H1 (cell line): Measurements from ENCODE around the gene ENO4. TPM values are rescaled to one million over a fixed set of nuclear protein-coding genes. Genes with fewer than 3 reads are reported as not detected.

Source experiments
- CTCF ChIA-PET: fragments of 300-600 bp; sonication (Branson Sonifier 250); formaldehyde crosslinking; loops from one replicate; lab custom pipeline; 2021; ENCODE audit not compliant: partially characterized antibody; lab: Charles Lee
- POLR2A ChIA-PET: fragments of 300-600 bp; sonication (Branson Sonifier 250); formaldehyde crosslinking; loops from one replicate; lab custom pipeline; 2021; ENCODE audit warnings: inconsistent platforms; ENCODE audit not compliant: partially characterized antibody; lab: Charles Lee
- DNase-seq, 2 experiments: peaks; one replicate each; pipeline versions ENCODE4 v3.0.0 to v3.0.0-alpha.2; 2010 to 2022; ENCODE audit warnings: low spot score in 2 of 2, low read depth in 1 of 2, mixed read lengths in 1 of 2
- FAIRE-seq: peaks from 2 replicates; lab custom pipeline; 2011; peaks lifted over from hg19 to GRCh38; lab: Jason Lieb, UNC
- H2AFZ ChIP-seq: 2 replicates; pipeline ENCODE4 v1.8.1; 2012; ENCODE audit warnings: low read length, inconsistent platforms
- H2AK5ac ChIP-seq: 2 replicates; pipeline ENCODE4 v1.6.1; 2013; ENCODE audit warnings: low read depth, low read length
- H2BK120ac ChIP-seq: replicated peaks from 2 replicates; pipeline ENCODE3; 2013; ENCODE audit warnings: low read depth, low read length, inconsistent platforms
- H2BK12ac ChIP-seq: 2 replicates; pipeline ENCODE4 v1.6.1; 2013; ENCODE audit warnings: low read depth, low read length
- H2BK15ac ChIP-seq: 2 replicates; pipeline ENCODE4 v1.6.1; 2013; ENCODE audit warnings: low read length
- H2BK20ac ChIP-seq: 2 replicates; pipeline ENCODE4 v1.6.1; 2013; ENCODE audit warnings: low read length
- H2BK5ac ChIP-seq: 2 replicates; pipeline ENCODE4 v1.6.1; 2013; ENCODE audit warnings: low read depth, low read length
- H3K14ac ChIP-seq: 2 replicates; pipeline ENCODE4 v1.6.1; 2013; ENCODE audit warnings: inconsistent platforms; ENCODE audit not compliant: insufficient read length
- H3K18ac ChIP-seq: 2 replicates; pipeline ENCODE4 v1.6.1; 2013; ENCODE audit warnings: low read length; ENCODE audit errors: extremely low read depth
- H3K23ac ChIP-seq: 2 replicates; pipeline ENCODE4 v1.6.1; 2013; ENCODE audit warnings: inconsistent platforms; ENCODE audit not compliant: insufficient read length
- H3K23me2 ChIP-seq: 2 replicates; pipeline ENCODE4 v1.6.1; 2013; ENCODE audit warnings: low read depth, low read length
- H3K27ac ChIP-seq: 2 replicates; pipeline ENCODE4 v1.6.1; 2011; ENCODE audit warnings: low read depth, low read length, inconsistent platforms
- H3K27me3 ChIP-seq, 4 experiments: replicated peaks in 1 of 4; 1 replicate in 1 of 4; 2 replicates in 3 of 4; pipeline versions ENCODE4 v1.6.1 to v1.8.1; 2011 to 2013; ENCODE audit warnings: low read length in 3 of 4, mild to moderate bottlenecking in 3 of 4, inconsistent platforms in 2 of 4, mixed read lengths in 2 of 4, moderate library complexity in 1 of 4; ENCODE audit not compliant: control insufficient read depth in 3 of 4, insufficient read depth in 3 of 4; ENCODE audit errors: extremely low read depth in 1 of 4
- H3K36me3 ChIP-seq, 4 experiments: 2 replicates each; pipeline versions ENCODE4 v1.6.1 to v1.8.1; 2011 to 2013; ENCODE audit warnings: mild to moderate bottlenecking in 4 of 4, low read length in 3 of 4, moderate library complexity in 2 of 4, control low read depth in 1 of 4, inconsistent platforms in 1 of 4; ENCODE audit not compliant: insufficient read depth in 4 of 4, control insufficient read depth in 2 of 4
- H3K4ac ChIP-seq: replicated peaks from 2 replicates; pipeline ENCODE3; 2013; ENCODE audit warnings: low read length, low read depth, mixed read lengths, inconsistent platforms; ENCODE audit not compliant: insufficient read length
- H3K4me1 ChIP-seq, 4 experiments: replicated peaks in 1 of 4; 1 replicate in 1 of 4; 2 replicates in 3 of 4; pipeline versions ENCODE4 v1.6.1 to v1.8.1; 2011 to 2013; ENCODE audit warnings: low read length in 3 of 4, inconsistent platforms in 2 of 4, mixed read lengths in 1 of 4; ENCODE audit not compliant: insufficient read depth in 4 of 4, control insufficient read depth in 3 of 4
- H3K4me2 ChIP-seq, 2 experiments: 2 replicates each; pipeline versions ENCODE4 v1.6.1 to v1.8.1; 2011 to 2013; ENCODE audit warnings: low read depth in 2 of 2, low read length in 2 of 2, control low read depth in 1 of 2, inconsistent platforms in 1 of 2, mild to moderate bottlenecking in 1 of 2; ENCODE audit not compliant: insufficient read depth in 1 of 2
- H3K4me3 ChIP-seq, 4 experiments: fragments of 200-600, 300-600 bp in 1 of 4; sonication (generic), shearing (Covaris generic), sonication (Bioruptor Twin) in 1 of 4; 2 replicates each; pipeline versions ENCODE4 v1.5.1 to v1.8.1; 2011 to 2016; ENCODE audit warnings: low read length in 4 of 4, low read depth in 3 of 4, control low read depth in 2 of 4, inconsistent platforms in 2 of 4, mild to moderate bottlenecking in 2 of 4, mixed read lengths in 1 of 4, moderate library complexity in 1 of 4; ENCODE audit not compliant: insufficient read depth in 2 of 4; ENCODE audit errors: extremely low read depth in 1 of 4
- H3K56ac ChIP-seq: replicated peaks from 2 replicates; pipeline ENCODE3; 2013; ENCODE audit warnings: low read depth, mild to moderate bottlenecking, mixed read lengths, low read length, inconsistent platforms; ENCODE audit not compliant: insufficient read length
- H3K79me1 ChIP-seq: 2 replicates; pipeline ENCODE4 v1.6.1; 2013; ENCODE audit warnings: low read depth, low read length, control low read depth
- H3K79me2 ChIP-seq, 2 experiments: 2 replicates each; pipeline versions ENCODE4 v1.6.1 to v1.8.1; 2012 to 2013; ENCODE audit warnings: low read length in 2 of 2, mild to moderate bottlenecking in 2 of 2, inconsistent platforms in 1 of 2; ENCODE audit not compliant: insufficient read depth in 2 of 2, control insufficient read depth in 1 of 2
- H3K9ac ChIP-seq, 4 experiments: replicated peaks in 1 of 4; 1 replicate in 1 of 4; 2 replicates in 3 of 4; pipeline versions ENCODE4 v1.6.1 to v1.8.1; 2011 to 2013; ENCODE audit warnings: low read depth in 3 of 4, low read length in 3 of 4, control low read depth in 2 of 4, mild to moderate bottlenecking in 2 of 4, moderate library complexity in 2 of 4, inconsistent platforms in 1 of 4; ENCODE audit errors: extremely low read depth in 1 of 4
- H3K9me3 ChIP-seq, 2 experiments: 2 replicates each; pipeline versions ENCODE4 v1.6.1 to v1.8.1; 2012 to 2013; ENCODE audit warnings: mild to moderate bottlenecking in 2 of 2, moderate library complexity in 2 of 2, control low read depth in 1 of 2, inconsistent platforms in 1 of 2, low read depth in 1 of 2, low read length in 1 of 2, mixed read lengths in 1 of 2; ENCODE audit not compliant: insufficient read depth in 2 of 2
- H4K20me1 ChIP-seq, 2 experiments: replicated peaks in 1 of 2; 2 replicates each; pipeline versions ENCODE3 to v1.8.1; 2011 to 2013; ENCODE audit warnings: inconsistent platforms in 2 of 2, low read length in 2 of 2, mild to moderate bottlenecking in 1 of 2; ENCODE audit not compliant: insufficient read depth in 2 of 2, control insufficient read depth in 1 of 2
- H4K5ac ChIP-seq: 2 replicates; pipeline ENCODE4 v1.6.1; 2013; ENCODE audit warnings: low read length, low read depth, mixed read lengths, inconsistent platforms; ENCODE audit not compliant: insufficient read length
- H4K8ac ChIP-seq: 2 replicates; pipeline ENCODE4 v1.8.0; 2013; ENCODE audit warnings: mild to moderate bottlenecking, moderate library complexity, low read length, inconsistent platforms; ENCODE audit not compliant: insufficient read depth; ENCODE audit errors: extremely low read depth
- H4K91ac ChIP-seq: replicated peaks from 2 replicates; pipeline ENCODE3; 2013; ENCODE audit warnings: low read length, mixed read lengths, inconsistent platforms; ENCODE audit not compliant: insufficient read length
- ASH2L ChIP-seq: fragments of 200-600, 300-600 bp; sonication (generic); IDR thresholded peaks from one replicate; pipeline ENCODE4 v1.7.1; 2017; ENCODE audit warnings: low read length
- GABPA ChIP-seq: IDR thresholded peaks from 2 replicates; pipeline ENCODE4 v1.6.1; 2011; ENCODE audit warnings: mild to moderate bottlenecking, low read length, moderate library complexity, borderline replicate concordance; ENCODE audit not compliant: insufficient read depth
- RNF2 ChIP-seq: fragments of 200-900, 300-1000 bp; sonication (generic); IDR thresholded peaks from 2 replicates; pipeline ENCODE4 v1.7.1; 2016; ENCODE audit warnings: borderline replicate concordance, low read depth, mild to moderate bottlenecking, antibody characterized with exemption, low read length; ENCODE audit not compliant: poor library complexity, severe bottlenecking; ENCODE audit errors: missing control alignments
- SIX5 ChIP-seq: IDR thresholded peaks from 2 replicates; pipeline ENCODE4 v1.6.1; 2011; ENCODE audit warnings: mild to moderate bottlenecking, low read depth, low read length
- SUZ12 ChIP-seq: fragments of 200-600 bp; sonication (generic); IDR thresholded peaks from 2 replicates; pipeline ENCODE4 v1.6.1; 2012; ENCODE audit warnings: mild to moderate bottlenecking, inconsistent platforms, low read length, moderate library complexity, mixed read lengths
- WGBS, 2 experiments: shearing (Covaris generic) in 1 of 2; methylation state at CpG; one replicate each; pipeline versions ENCODE4 v1.1.6 to v1.1.7; 2013 to 2015; ENCODE audit warnings: low lambda C conversion rate in 2 of 2, mixed read lengths in 2 of 2, inconsistent platforms in 1 of 2, low coverage in 1 of 2, missing lambda C conversion rate in 1 of 2; ENCODE audit not compliant: insufficient replicate concordance in 2 of 2, insufficient coverage in 1 of 2, insufficient read length in 1 of 2; ENCODE audit errors: extremely low coverage in 1 of 2, missing lambda C conversion rate in 1 of 2; 5-methylcytosine and 5-hydroxymethylcytosine counted together
- polyA plus RNA-seq, 7 experiments: library from polyadenylated mRNA; depleted of rRNA in 3 of 7; stranded (reverse) in 5 of 7; unstranded in 2 of 7; fragments of >200 nt in 5 of 7; fragments of 200-250 nt in 2 of 7; gene quantifications; 1 replicate in 5 of 7; 2 replicates in 1 of 7; 4 replicates in 1 of 7; pipeline versions ENCODE4 v1.2.1 to v1.2.3, GENCODE V29; 2011 to 2013; ENCODE audit warnings: missing spikeins in 2 of 7, mixed read lengths in 2 of 7
- total RNA-seq: library from RNA; stranded (reverse); fragmentation: NEBNext Ultra II Directional; extraction: Animal tissue kit (Norgen Biotek cat#: 25700); gene quantifications from 2 replicates; pipeline ENCODE4 v1.2.1, GENCODE V29; 2021

ENO4 gene
- total and polyA plus RNA-seq, 2 of the 8 experiments (the other 6 are each of a cell fraction or from before 2014, with no cell fraction given), result 0.77 TPM; not detected in 1

- Histone ChIP-seq H3K23me2 (no peaks in the 10 kb centered on the region), H3K4me2 (no peak overlapping the region), H4K91ac (no peak overlapping the region), H3K14ac (no peak overlapping the region), H4K20me1 (no peaks in the 10 kb centered on the region), H3K23ac (no peak overlapping the region), H3K56ac (no peak overlapping the region), H2BK20ac (no peak overlapping the region), H4K8ac (no peak overlapping the region), H3K4ac (no peak overlapping the region), H3K36me3 (peaks cover 0 to 9% (median 0%) of the 10 kb centered on the region in 4 experiments; a peak in 2 of 8 replicates), H3K9me3 (no peaks in the 10 kb centered on the region), H4K5ac (no peak overlapping the region), H2BK12ac (no peak overlapping the region), H3K27ac (no peak overlapping the region), H3K18ac (no peak overlapping the region), H3K9ac (no peak overlapping the region), H2AK5ac (no peak overlapping the region), H2BK5ac (no peak overlapping the region), H2BK15ac (no peak overlapping the region), H3K79me1 (no peaks in the 10 kb centered on the region), H3K4me3 (no peak overlapping the region), H3K27me3 (no peaks in the 10 kb centered on the region), H2BK120ac (no peak overlapping the region), H3K4me1 (0 out of 7 replicates have a peak, but pooled peaks cover 0 to 2% (median 0%) of the 10 kb centered on the region in 4 experiments)
- 86% methylated on average over 3 of the region's 3 CpGs; no CpG with 5 or more reads in 1 of the 2 experiments for WGBS, 2 experiments
- POLR2A ChIA-PET, result no interaction called here
- DNase-seq, result no peak
- no peak for FAIRE-seq
- CTCF ChIA-PET, result interaction anchor here (0.6 to 1.9 kb wide), 2 partner anchors 115 to 121 kb away, joined by 3 read pairs; no protein-coding TSS in a partner anchor
- no peak for TF ChIP-seq SUZ12
- TF ChIP-seq RNF2, result no peak
- TF ChIP-seq GABPA, result no peak
- no peak for TF ChIP-seq SIX5
- TF ChIP-seq ASH2L, result no peak
- TF ChIP-seq, all 59 proteins: peak for 0
- no peak overlapping the region for H2AFZ ChIP-seq
- no peaks in the 10 kb centered on the region for H3K79me2 ChIP-seq
Observed at GRCh38 chr10:116917481-116917880, 68.2 kb downstream of the ENO4 start.
